ENCODE data around the gene OR11G2. TPM values are rescaled to one million over a fixed set of nuclear protein-coding genes. Genes with fewer than 3 reads are reported as not detected.
"Not testable (repeated sequence)": the region's sequence is repeated elsewhere in the genome, so short reads cannot be mapped to it uniquely, and the experiment has no call there.

Gene OR11G2
- total RNA-seq, 1 donor from 2014 or later = not detected

DNA sequence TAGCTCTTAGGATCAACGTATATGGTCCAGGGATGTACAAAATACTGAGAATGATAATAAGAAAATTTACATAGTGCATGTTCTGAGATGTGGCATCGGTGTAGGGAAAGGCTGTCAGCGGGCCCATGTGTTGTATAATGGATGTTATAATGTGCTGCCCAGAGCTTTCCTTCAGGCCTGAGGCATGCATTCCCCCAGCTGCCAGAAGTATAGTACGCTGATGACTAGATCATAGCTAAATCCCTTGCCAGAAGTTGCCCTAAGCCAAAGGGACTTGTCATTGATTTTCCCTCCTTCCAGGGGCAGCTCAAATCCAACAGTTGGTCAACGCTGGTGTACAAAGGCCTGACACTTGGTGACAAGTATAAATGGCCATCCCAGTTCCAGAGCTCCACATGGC, 6.5 kb upstream of the OR11G2 start:
- no peaks in the 10 kb centered on the region for H3K27me3 Mint-ChIP-seq (ENCODE audit: low read depth)
- DNase-seq (ENCODE audit: low spot score) = no peak
- H3K4me1 Mint-ChIP-seq (ENCODE audit: low read depth) = no peaks in the 10 kb centered on the region
- peaks cover 19% of the 10 kb centered on the region for H3K9me3 Mint-ChIP-seq (ENCODE audit: low read depth)
- no peak overlapping the region for H3K4me3 Mint-ChIP-seq (ENCODE audit: unreplicated experiment)
- no peaks in the 10 kb centered on the region for H3K36me3 Mint-ChIP-seq (ENCODE audit: low read depth)
- TF ChIP-seq, protein P1, sequence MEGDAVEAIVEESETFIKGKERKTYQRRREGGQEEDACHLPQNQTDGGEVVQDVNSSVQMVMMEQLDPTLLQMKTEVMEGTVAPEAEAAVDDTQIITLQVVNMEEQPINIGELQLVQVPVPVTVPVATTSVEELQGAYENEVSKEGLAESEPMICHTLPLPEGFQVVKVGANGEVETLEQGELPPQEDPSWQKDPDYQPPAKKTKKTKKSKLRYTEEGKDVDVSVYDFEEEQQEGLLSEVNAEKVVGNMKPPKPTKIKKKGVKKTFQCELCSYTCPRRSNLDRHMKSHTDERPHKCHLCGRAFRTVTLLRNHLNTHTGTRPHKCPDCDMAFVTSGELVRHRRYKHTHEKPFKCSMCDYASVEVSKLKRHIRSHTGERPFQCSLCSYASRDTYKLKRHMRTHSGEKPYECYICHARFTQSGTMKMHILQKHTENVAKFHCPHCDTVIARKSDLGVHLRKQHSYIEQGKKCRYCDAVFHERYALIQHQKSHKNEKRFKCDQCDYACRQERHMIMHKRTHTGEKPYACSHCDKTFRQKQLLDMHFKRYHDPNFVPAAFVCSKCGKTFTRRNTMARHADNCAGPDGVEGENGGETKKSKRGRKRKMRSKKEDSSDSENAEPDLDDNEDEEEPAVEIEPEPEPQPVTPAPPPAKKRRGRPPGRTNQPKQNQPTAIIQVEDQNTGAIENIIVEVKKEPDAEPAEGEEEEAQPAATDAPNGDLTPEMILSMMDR (IDR thresholded peaks at IDR 0.05) = no peak
- no peak overlapping the region for H3K27ac Mint-ChIP-seq (ENCODE audit: unreplicated experiment)

GRCh38 chr14:20191396-20191795, 700 bp downstream of the OR11G2 start:
- H3K4me1 Mint-ChIP-seq (ENCODE audit: low read depth) = no peaks in the 10 kb centered on the region
- H3K27ac Mint-ChIP-seq (ENCODE audit: unreplicated experiment) = no peak overlapping the region
- no peak overlapping the region for H3K4me3 Mint-ChIP-seq (ENCODE audit: unreplicated experiment)
- no peak for DNase-seq (ENCODE audit: low spot score)
- no peaks in the 10 kb centered on the region for H3K27me3 Mint-ChIP-seq (ENCODE audit: low read depth)
- H3K36me3 Mint-ChIP-seq (ENCODE audit: low read depth) = no peaks in the 10 kb centered on the region
- TF ChIP-seq, protein P1 (IDR thresholded peaks at IDR 0.05) = no peak
- H3K9me3 Mint-ChIP-seq (ENCODE audit: low read depth) = peaks cover 4% of the 10 kb centered on the region

DNA sequence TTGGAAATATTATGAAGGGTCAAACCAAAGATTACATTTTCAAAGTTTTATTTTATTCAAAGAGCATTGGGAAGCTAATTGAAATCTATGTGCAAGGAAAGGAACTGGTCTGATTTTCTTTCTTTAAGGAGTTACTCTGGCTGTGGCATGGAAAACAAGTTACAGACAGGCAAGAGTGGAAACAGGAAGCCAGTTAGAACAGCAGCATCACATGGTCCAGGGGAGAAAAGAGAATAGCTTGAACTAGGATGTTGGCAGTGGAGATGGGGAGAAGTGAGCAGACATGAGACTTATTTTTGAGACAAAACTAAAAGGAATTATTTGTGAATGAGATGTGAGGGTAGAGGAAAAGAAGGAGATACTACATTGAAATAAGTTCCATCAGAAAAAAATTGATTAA, 3.4 kb downstream of the OR11G2 start:
- Mint-ChIP-seq H3K4me1 (ENCODE audit: low read depth) (no peaks in the 10 kb centered on the region), H3K36me3 (ENCODE audit: low read depth) (no peaks in the 10 kb centered on the region), H3K27ac (ENCODE audit: unreplicated experiment) (no peak overlapping the region), H3K4me3 (ENCODE audit: unreplicated experiment) (no peak overlapping the region), H3K9me3 (ENCODE audit: low read depth) (no peaks in the 10 kb centered on the region), H3K27me3 (ENCODE audit: low read depth) (no peaks in the 10 kb centered on the region)
- no peak for DNase-seq (ENCODE audit: low spot score)
- TF ChIP-seq, protein P1 (IDR thresholded peaks at IDR 0.05) = no peak

GRCh38 chr14:20195170-20195569, 4.5 kb downstream of the OR11G2 start:
- not testable (repeated sequence) for H3K36me3 Mint-ChIP-seq (ENCODE audit: low read depth); H3K4me1 Mint-ChIP-seq (ENCODE audit: low read depth); H3K9me3 Mint-ChIP-seq (ENCODE audit: low read depth); H3K27ac Mint-ChIP-seq (ENCODE audit: unreplicated experiment); H3K27me3 Mint-ChIP-seq (ENCODE audit: low read depth); H3K4me3 Mint-ChIP-seq (ENCODE audit: unreplicated experiment); DNase-seq (ENCODE audit: low spot score)

DNA sequence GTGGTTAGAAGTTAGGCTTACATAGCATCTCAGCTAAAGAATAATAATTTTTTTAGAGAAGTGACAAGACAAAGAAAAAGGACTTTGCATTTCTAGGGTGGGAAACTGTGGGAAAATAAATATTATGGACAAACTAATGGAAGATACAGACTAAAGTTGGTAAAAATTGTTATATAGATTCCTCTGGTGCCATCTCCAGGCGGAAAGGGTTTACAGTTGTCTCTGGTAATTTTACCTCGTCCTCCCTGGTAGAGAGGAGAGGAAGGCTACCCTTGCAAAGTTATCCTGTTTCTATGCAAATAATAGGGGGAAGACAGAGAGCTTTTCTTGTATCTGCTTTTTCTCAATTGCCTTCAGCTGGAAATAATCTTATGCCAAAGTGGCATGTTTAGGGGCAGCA, 5.2 kb downstream of the OR11G2 start:
- H3K27me3 Mint-ChIP-seq (ENCODE audit: low read depth) = no peaks in the 10 kb centered on the region
- no peak overlapping the region for H3K4me3 Mint-ChIP-seq (ENCODE audit: unreplicated experiment)
- H3K27ac Mint-ChIP-seq (ENCODE audit: unreplicated experiment) = no peak overlapping the region
- no peaks in the 10 kb centered on the region for H3K9me3 Mint-ChIP-seq (ENCODE audit: low read depth)
- no peak for DNase-seq (ENCODE audit: low spot score)
- TF ChIP-seq, protein P1 (IDR thresholded peaks at IDR 0.05) = peak; percentile 14
- no peaks in the 10 kb centered on the region for H3K36me3 Mint-ChIP-seq (ENCODE audit: low read depth)
- no peaks in the 10 kb centered on the region for H3K4me1 Mint-ChIP-seq (ENCODE audit: low read depth)

GRCh38 chr14:20197459-20197858, 6.8 kb downstream of the OR11G2 start:
- TF ChIP-seq, protein P1 (IDR thresholded peaks at IDR 0.05) = no peak
- H3K9me3 Mint-ChIP-seq (ENCODE audit: low read depth) = peaks cover 4% of the 10 kb centered on the region

More at GRCh38 chr14:20197459-20197858, 6.8 kb downstream of the OR11G2 start:
- Mint-ChIP-seq H3K36me3 (ENCODE audit: low read depth) (no peaks in the 10 kb centered on the region), H3K4me1 (ENCODE audit: low read depth) (no peaks in the 10 kb centered on the region), H3K4me3 (ENCODE audit: unreplicated experiment) (no peak overlapping the region), H3K27me3 (ENCODE audit: low read depth) (no peaks in the 10 kb centered on the region), H3K27ac (ENCODE audit: unreplicated experiment) (no peak overlapping the region)
- no peak for DNase-seq (ENCODE audit: low spot score)

Data from chondrocyte (in vitro differentiated cells).